GM19452 (cell line): Measurements from ENCODE around the gene TANC1.

ENCODE experiments used
- ATAC-seq: cut with Tn5 transposase; IDR thresholded peaks from one replicate; pipeline ENCODE4 v1.9.1; 2021; ENCODE audit not compliant: unreplicated experiment

TANC1 gene

GRCh38 chr2:159109517-159109916 is 141.1 kb downstream of the TANC1 start:
- ATAC-seq, result no peak

DNA sequence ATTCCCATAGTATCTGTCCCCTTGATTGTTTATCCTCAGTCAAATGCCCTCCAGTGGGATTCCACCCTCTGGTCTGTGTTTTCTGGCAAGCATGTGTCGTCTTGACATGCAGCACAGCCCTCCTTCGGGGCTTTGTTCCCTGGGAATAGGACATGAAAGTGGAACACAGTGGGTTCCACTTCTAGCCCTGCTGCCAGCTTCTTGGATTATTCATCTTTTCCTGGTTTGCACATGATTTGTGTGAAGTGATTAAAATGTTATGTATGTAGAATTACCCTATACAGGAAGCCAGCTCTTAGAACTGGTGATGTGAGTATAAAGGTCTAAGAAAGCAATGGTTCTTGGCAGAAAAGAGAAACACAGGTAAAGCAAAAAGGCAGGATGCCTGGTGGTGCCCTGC is 142.3 kb downstream of the TANC1 start:
- ATAC-seq, result no peak

- no peak for ATAC-seq
These were observed 143.0 kb downstream of the TANC1 start for GRCh38 chr2:159111346-159111927.

- no peak for ATAC-seq
These were observed 146.4 kb downstream of the TANC1 start for GRCh38 chr2:159114835-159115234.

- ATAC-seq, result no peak
These were observed 148.5 kb downstream of the TANC1 start for GRCh38 chr2:159116922-159117321.

- ATAC-seq, result no peak
These were observed 149.2 kb downstream of the TANC1 start for GRCh38 chr2:159117658-159118057.

GRCh38 chr2:159118115-159118858 is 149.8 kb downstream of the TANC1 start:
- ATAC-seq, result peak; percentile 94

DNA sequence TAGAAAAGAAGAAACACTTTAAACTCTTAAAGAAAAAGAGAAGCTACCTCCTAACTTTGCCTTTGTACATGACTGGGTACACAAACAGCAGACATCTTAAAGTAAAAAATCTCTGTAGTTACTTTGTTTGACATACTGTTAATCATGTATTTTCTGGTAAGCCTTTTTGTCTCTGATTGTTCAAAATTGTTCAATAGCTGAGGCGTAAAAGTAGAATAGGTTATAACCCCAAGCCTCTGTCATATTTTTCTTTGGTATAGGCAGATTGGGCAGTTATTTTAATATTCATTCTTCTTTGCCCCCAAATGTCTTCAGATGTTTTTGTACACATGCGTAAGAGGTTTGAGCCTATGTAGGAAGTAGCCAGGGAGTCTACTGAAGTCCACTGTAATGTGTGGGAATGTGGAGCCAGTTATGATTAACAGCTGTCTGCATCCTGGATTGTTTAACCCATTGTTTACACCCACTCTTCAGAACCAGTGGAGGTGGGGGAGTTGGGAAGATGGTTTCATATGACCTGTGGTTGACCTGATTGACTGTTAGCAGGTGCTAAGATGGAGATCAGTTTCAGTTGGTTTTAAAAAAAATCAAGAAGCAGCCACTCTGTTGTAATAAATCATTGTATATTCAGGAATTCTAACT is 150.5 kb downstream of the TANC1 start:
- ATAC-seq, result no peak

- no peak for ATAC-seq
These were observed 151.3 kb downstream of the TANC1 start for GRCh38 chr2:159119652-159120257.

DNA sequence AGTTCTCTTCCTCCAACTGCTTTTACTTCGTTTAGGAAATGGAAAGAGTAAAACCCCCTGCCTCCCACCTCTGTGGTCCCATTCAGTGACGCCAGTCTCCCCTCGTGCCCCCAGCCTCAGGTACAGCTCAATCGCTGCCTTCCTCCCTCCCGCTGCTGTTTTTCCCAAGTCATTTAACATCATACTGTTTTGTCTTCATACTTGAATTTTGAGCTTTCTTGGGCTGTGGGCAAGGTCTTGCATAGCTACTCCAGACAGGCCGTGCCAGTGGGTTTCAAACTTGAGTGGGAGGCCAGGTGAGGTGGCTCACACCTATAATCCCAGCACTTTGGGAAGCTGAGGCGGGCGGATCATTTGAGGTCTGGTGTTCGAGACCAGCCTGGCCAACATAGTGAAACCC is 155.3 kb downstream of the TANC1 start:
- no peak for ATAC-seq

DNA sequence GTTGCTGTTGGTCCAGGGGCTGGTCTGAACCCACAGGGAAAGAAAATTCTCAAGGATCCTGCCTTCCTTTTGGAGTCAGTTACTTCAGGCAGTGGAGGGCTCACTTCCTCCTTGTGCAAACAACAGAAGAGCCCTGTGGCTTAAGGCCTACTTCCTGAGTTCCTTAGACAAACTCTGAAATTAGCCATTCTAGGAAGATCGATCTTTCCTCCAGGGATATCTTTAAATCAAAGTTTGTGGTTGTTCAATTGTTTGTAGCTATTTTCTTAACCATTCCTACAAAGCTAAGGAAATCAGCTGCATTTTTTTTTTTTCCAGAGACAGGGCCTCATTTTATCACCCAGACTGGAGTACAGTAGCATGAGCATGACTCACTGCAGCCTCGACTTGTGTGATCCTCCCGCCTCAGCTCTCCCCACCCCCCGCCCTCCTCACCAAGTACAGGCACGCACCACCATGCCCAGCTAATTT is 156.0 kb downstream of the TANC1 start:
- no peak for ATAC-seq

DNA sequence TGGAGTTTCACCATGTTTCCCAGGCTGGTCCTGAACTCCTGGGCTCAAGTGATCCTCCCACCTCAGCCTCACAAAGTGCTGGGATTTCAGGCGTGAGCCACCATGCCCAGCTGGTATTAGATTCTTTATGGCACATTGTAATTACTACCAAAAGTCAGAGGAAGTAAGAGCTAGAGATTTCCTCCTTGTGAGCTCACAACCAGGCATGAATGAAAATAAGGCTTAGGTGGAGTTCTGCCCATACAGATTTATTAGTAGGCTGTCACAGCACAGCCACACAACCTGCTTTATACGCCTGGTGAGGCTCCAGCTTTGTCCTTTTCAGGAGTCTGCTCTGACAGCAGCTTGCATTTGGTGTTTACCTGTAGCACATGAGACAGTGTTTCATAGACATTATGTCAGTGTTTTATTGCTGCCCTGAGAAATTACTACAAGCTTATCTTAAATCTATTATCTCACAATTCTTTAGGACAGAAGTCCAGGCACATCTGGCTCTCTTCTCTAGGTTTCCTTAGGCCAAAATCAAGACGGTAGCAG is 156.6 kb downstream of the TANC1 start:
- ATAC-seq, result no peak

- no peak for ATAC-seq
These were observed 157.4 kb downstream of the TANC1 start for GRCh38 chr2:159125858-159126257.

DNA sequence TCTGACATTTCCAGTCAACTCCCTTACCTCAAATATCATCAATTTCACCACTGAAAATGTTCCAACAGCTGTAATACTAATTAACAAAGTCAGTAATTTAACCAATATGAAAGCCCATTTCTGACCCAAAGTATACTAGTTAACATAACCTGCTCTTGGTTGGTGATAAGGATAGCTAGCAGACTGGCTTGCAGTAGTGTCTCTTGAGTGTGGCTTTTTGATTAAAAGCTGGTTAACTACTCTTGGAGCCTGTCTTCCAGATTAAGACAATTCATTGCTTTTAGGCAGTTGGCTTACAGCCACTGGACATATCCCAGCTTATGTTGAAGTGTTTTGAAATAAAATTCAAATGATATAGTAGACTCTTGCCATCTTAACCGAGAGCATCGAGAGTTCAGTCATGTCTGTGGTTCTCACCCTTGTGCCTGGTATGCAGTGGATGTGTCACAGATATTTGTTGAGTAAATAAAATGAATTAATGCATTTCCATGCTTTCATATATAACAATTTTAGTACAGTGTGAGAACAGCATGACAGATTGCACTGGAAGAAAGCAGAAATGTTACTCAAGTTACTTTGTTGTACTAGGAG is 158.1 kb downstream of the TANC1 start:
- ATAC-seq, result no peak

GRCh38 chr2:159128191-159128590 is 159.8 kb downstream of the TANC1 start:
- no peak for ATAC-seq

GRCh38 chr2:159129269-159129668 is 160.8 kb downstream of the TANC1 start:
- ATAC-seq, result no peak

DNA sequence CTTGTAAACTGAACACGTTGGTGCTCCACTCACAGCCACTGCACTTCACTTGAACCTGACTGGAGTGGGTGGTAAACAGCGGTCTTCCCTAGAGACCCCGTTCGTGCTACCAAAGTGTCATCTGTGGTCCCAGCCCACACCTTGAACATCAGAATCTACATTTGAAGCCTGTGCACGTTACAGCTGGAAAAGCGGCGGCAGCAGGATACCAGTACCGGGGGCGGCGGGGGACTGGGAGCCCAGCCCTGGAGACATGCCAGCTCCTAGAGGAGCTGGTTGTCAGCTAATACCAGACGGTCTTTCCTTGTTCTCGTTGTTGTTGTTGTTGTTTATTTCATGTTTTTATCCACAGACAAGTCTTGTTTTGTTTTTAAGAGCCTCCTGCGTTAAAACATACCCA is 161.4 kb downstream of the TANC1 start:
- no peak for ATAC-seq

DNA sequence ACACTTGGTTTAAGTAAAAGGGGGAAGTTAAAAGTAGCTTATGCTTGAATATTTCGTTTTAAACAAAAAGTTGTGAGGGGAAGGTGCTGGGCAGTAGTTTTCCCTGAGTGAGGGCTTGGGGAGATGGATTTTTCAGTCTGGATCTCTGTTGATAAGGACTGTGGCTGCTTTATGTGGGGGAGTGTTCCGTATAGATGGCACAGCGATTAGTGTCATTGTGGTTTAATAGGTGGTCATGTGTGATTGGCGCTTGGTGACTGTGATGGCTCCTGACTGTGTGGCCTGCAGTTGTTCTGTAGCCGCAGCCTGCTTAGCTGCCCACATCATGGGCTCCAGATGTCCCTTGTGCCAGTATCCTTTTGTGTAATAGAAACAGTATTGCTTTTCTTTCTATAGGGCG is 161.9 kb downstream of the TANC1 start:
- no peak for ATAC-seq

GRCh38 chr2:159131267-159131913 is 162.9 kb downstream of the TANC1 start:
- no peak for ATAC-seq

DNA sequence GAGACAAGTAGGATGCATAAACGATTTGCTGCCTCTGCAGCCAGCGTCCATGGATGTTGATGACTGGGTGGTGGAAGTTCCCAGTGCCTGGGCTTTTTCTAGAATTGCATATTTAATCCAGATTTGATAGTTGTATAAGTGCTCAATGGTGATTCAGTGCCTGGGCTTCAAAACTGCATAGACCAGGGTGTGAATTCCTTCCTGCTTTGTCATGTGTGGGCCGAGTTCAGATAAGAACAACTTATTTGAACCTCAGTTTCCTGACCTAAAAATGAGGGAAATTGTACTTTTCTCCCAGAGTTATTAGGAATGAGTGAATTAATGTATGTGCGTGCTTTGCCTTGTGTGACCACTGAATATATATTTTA is 163.5 kb downstream of the TANC1 start:
- no peak for ATAC-seq

DNA sequence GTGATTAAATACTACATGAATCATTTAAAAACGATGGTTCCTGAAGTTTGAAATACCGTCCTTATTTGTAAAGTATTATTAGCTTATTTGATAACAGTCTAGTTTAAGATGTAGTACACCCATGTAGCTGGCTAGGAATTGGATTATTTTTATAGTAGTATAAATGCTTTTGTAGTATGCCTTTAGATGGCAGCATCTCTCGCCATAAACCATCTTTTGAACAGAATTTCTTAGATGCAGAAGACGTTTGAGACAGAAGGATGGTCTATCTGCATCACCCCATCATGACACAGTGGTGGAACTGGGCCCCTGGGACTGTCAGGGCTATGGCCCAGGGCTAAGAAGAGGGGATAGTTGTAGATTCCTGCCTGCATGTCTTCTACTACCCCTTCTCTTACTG is 165.4 kb downstream of the TANC1 start:
- ATAC-seq, result no peak
